Activated CD8-positive, alpha-beta T cell treated with anti-CD3 and anti-CD28 coated beads for 36 hours (primary cell): ENCODE measurements around the gene OR10AD1. TPM values are rescaled to one million over a fixed set of nuclear protein-coding genes. Genes with fewer than 3 reads are reported as not detected.

Source experiments
- ATAC-seq: fragments of 200-7000 bp; cut with Tn5 transposase; one replicate; pipeline ENCODE4 v1.10.0; 2021; ENCODE audit warnings: mild to moderate bottlenecking, moderate library complexity
- CTCF ChIA-PET: fragments of 350-600 bp; sonication (Branson Sonifier 250); formaldehyde crosslinking; loops from one replicate; lab custom pipeline; 2021; ENCODE audit warnings: antibody characterized with exemption; lab: Charles Lee
- POLR2A ChIA-PET: fragments of 350-600 bp; sonication (Branson Sonifier 250); formaldehyde crosslinking; loops from one replicate; lab custom pipeline; 2021; ENCODE audit warnings: antibody characterized with exemption; lab: Charles Lee
- DNase-seq: peaks from one replicate; pipeline ENCODE4 v3.0.0-alpha.2; 2020
- H3K27ac Mint-ChIP-seq: one replicate; pipeline ENCODE4 v1.8.0; 2021; ENCODE audit warnings: mild to moderate bottlenecking, mixed read lengths
- H3K27me3 Mint-ChIP-seq: one replicate; pipeline ENCODE4 v1.8.0; 2021; ENCODE audit warnings: mixed read lengths
- H3K36me3 Mint-ChIP-seq: one replicate; pipeline ENCODE4 v1.8.0; 2021; ENCODE audit warnings: low read depth, mixed read lengths
- H3K4me1 Mint-ChIP-seq: one replicate; pipeline ENCODE4 v1.8.0; 2021; ENCODE audit warnings: low read depth, mixed read lengths
- H3K4me3 Mint-ChIP-seq: one replicate; pipeline ENCODE4 v1.8.0; 2021; ENCODE audit warnings: mild to moderate bottlenecking, moderate library complexity, mixed read lengths
- H3K9me3 Mint-ChIP-seq: one replicate; pipeline ENCODE4 v1.8.0; 2021; ENCODE audit warnings: mixed read lengths
- intact Hi-C: fragments of 100-400 bp; cut with micrococcal nuclease; formaldehyde crosslinking; loops from one replicate; pipeline ENCODE4 v1.10.0; 2022
- total RNA-seq, 2 experiments: library from RNA; stranded (reverse); gene quantifications; one replicate each; pipeline ENCODE4 v1.2.3, GENCODE V29; 2021
- TF ChIP-seq, protein P1 (sequence below): fragments of 200-600 bp; IDR thresholded peaks from one replicate; pipeline ENCODE4 v1.8.0; 2022; ENCODE audit warnings: antibody characterized with exemption, mild to moderate bottlenecking

Gene OR10AD1
- total RNA-seq, 2 experiments from 2014 or later: not detected

DNA sequence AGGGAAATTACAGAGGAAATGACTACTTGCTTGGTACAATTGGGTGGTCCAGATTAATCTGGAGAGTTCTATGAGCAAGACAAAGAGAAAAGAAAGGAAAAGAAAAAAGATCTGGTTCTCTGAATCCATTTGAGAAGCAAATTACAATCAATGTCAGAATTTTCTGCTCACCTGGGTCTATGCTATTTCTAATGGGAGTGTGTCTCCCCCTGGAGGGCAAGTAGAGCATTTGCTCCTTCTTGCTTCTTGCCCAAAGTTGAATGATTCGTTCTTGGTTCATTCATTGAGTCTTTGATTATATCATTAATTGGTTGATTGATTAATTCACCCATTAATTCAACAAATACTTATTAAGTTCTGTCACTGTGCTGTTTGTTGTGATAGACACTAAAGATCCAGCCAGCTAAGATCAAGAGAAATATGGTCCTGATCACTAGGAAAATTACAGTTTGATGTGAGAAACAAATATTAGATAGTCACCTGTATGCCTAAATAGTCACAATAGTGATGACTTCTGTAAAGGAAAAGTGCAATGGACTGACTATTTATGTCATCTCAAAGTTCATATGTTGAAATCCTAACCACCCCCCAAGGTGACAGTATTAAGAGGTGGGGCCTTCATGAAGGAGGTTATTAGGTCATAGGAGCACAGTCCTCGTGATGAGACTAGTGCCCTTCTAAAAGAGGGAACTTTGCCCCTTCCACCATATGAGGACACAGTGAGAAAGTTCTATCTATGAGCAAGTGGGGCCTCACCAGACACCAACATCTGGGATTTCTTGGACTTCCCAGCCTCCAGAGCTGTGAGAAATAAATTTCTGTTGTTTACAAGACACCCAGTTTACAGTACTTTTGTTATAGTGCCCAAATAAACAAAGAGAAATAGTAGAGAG lies 37.8 kb downstream of the OR10AD1 start:
- H3K4me1 Mint-ChIP-seq: peaks cover 5% of the 10 kb centered on the region
- H3K27me3 Mint-ChIP-seq: peaks cover 5% of the 10 kb centered on the region
- no peaks in the 10 kb centered on the region for H3K9me3 Mint-ChIP-seq
- no peak overlapping the region for H3K27ac Mint-ChIP-seq
- DNase-seq: peak; percentile 33
- no peaks in the 10 kb centered on the region for H3K36me3 Mint-ChIP-seq
- peak; percentile 81 for ATAC-seq
- intact Hi-C loops: no loop called here
- no peak overlapping the region for H3K4me3 Mint-ChIP-seq
- CTCF ChIA-PET: interaction anchor here (0.6 to 3.1 kb wide), 32 partner anchors 8 to 399 kb away, joined by 3 to 14 read pairs (median 4); partner anchors contain the start of genes ASB8, CCDC184, SENP1 and VDR
- TF ChIP-seq, protein P1, sequence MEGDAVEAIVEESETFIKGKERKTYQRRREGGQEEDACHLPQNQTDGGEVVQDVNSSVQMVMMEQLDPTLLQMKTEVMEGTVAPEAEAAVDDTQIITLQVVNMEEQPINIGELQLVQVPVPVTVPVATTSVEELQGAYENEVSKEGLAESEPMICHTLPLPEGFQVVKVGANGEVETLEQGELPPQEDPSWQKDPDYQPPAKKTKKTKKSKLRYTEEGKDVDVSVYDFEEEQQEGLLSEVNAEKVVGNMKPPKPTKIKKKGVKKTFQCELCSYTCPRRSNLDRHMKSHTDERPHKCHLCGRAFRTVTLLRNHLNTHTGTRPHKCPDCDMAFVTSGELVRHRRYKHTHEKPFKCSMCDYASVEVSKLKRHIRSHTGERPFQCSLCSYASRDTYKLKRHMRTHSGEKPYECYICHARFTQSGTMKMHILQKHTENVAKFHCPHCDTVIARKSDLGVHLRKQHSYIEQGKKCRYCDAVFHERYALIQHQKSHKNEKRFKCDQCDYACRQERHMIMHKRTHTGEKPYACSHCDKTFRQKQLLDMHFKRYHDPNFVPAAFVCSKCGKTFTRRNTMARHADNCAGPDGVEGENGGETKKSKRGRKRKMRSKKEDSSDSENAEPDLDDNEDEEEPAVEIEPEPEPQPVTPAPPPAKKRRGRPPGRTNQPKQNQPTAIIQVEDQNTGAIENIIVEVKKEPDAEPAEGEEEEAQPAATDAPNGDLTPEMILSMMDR: peak; percentile 94
- POLR2A ChIA-PET: interaction anchor here (0.6 kb wide), 1 partner anchor 15 kb away, joined by 3 read pairs; no protein-coding TSS in a partner anchor

DNA sequence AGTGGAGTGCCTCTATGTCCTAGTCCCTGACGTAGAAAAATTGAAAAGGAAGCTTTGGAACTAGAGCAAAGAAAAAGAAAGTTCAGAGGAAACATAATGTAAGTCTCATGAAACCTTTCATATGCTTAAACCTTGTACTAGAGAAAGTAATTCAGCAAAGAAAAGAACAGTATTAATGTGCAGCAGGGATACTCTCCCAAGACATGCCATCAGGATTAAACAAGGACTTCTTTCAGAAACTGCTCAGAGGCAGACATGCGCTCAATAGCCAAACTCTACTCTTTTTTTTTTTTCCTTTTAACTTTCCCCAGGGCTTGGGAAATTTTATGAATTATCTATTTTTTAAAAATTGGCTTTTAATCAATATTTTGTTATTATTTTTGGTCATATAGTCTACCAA lies 38.6 kb downstream of the OR10AD1 start:
- no peak overlapping the region for H3K4me3 Mint-ChIP-seq
- no peaks in the 10 kb centered on the region for H3K36me3 Mint-ChIP-seq
- DNase-seq: no peak
- no peaks in the 10 kb centered on the region for H3K9me3 Mint-ChIP-seq
- ChIA-PET POLR2A (interaction anchor here (0.8 kb wide), 1 partner anchor 12 kb away, joined by 3 read pairs; no protein-coding TSS in a partner anchor), CTCF (interaction anchor here (0.6 to 3.1 kb wide), 23 partner anchors 9 to 398 kb away, joined by 3 to 14 read pairs (median 5); partner anchors contain the start of genes CCDC184, SENP1 and VDR)
- H3K27me3 Mint-ChIP-seq: peaks cover 5% of the 10 kb centered on the region
- TF ChIP-seq, protein P1: no peak
- ATAC-seq: no peak
- no peak overlapping the region for H3K27ac Mint-ChIP-seq
- intact Hi-C loops: no loop called here
- H3K4me1 Mint-ChIP-seq: peaks cover 5% of the 10 kb centered on the region

DNA sequence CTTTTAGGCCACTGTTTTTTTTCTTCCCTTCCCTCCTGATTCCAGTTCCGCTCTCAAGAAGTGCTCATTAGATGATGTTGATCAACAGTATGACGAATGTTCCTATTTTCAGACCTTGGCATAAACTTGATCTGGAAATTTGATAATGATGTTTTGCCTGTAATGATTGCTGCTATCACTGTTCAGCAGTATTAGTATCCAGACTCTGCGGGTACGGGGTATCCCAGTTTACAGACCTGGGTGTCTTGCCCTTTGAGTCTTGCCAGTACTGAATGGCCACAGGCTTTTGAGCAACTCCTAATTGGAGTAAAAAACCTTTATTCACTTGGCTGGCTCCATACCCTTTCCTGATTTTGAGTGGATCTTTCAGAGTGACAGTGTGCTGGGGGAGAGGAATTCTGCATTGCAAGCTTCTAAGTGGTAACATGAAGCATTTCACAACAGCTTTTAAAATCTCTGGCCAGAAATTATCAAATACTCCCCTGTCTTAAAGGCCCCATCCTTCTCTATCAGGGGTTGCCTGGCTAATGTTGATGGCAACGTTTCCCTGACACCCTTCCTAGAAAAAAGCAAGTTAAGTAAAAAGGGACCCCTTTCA lies 39.8 kb downstream of the OR10AD1 start:
- Mint-ChIP-seq H3K27ac (no peak overlapping the region), H3K4me3 (no peak overlapping the region), H3K4me1 (peaks cover 8% of the 10 kb centered on the region), H3K36me3 (no peaks in the 10 kb centered on the region), H3K9me3 (no peaks in the 10 kb centered on the region), H3K27me3 (peaks cover 5% of the 10 kb centered on the region)
- no peak for ATAC-seq
- intact Hi-C loops: no loop called here
- DNase-seq: no peak
- CTCF ChIA-PET: interaction anchor here (1.0 to 3.1 kb wide), 6 partner anchors 11 to 397 kb away, joined by 3 to 14 read pairs (median 8); partner anchors contain the start of gene CCDC184
- TF ChIP-seq, protein P1: no peak
- POLR2A ChIA-PET: no interaction called here

DNA sequence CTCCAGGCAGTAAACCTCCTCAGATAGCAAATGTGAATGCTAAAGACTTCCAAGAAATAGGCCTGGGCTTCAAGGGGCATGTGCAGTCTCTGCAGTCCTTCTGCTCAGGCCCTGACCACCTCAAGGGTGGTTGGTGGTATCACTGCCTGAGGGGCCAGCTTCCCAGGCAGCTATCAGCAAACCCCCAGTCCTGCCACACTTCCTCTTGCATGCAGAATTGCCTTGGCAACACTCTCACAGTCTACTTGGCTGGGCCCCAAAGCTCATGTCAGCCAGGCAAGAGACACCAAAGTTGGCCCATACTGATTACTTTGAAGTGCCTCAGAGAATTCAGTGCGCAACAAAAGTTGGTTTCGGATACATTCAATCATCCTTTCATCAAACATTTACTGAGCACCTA lies 42.3 kb downstream of the OR10AD1 start:
- no peak overlapping the region for H3K27ac Mint-ChIP-seq
- CTCF ChIA-PET: interaction anchor here (1.0 to 1.3 kb wide), 3 partner anchors 22 to 306 kb away, joined by 3 read pairs; no protein-coding TSS in a partner anchor
- no peaks in the 10 kb centered on the region for H3K9me3 Mint-ChIP-seq
- intact Hi-C loops: no loop called here
- TF ChIP-seq, protein P1: no peak
- H3K27me3 Mint-ChIP-seq: peaks cover under 1% of the 10 kb centered on the region
- H3K36me3 Mint-ChIP-seq: no peaks in the 10 kb centered on the region
- POLR2A ChIA-PET: interaction anchor here (1.3 kb wide), 1 partner anchor 159 kb away, joined by 3 read pairs; no protein-coding TSS in a partner anchor
- no peak overlapping the region for H3K4me3 Mint-ChIP-seq
- peaks cover 16% of the 10 kb centered on the region for H3K4me1 Mint-ChIP-seq
- DNase-seq: no peak
- ATAC-seq: no peak
